ENCODE results near the gene CYB561D1.
A peak's percentile ranks its signal among the peaks of the same experiment; 100 is the strongest.

The CYB561D1 gene

GRCh38 chr1:109481646-109482045 is 12.2 kb upstream of the CYB561D1 start:
- H3K4me1 ChIP-seq (ENCODE audit: control insufficient read depth, insufficient read depth, low read length), result peaks cover 16% of the 10 kb centered on the region
- H3K27ac ChIP-seq (ENCODE audit: low read length), result no peak overlapping the region
- H3K27me3 ChIP-seq (ENCODE audit: control insufficient read depth in 1 of 2, insufficient read depth in 2 of 2, low read length in 2 of 2), result no peaks in the 10 kb centered on the region
- no peak overlapping the region for H3K9ac ChIP-seq (ENCODE audit: low read length in 2 of 2)
- peaks cover 10 to 13% of the 10 kb centered on the region in 2 donors for H3K36me3 ChIP-seq (ENCODE audit: control insufficient read depth in 2 of 2, insufficient read depth in 2 of 2, low read length in 2 of 2)
- no peaks in the 10 kb centered on the region for H3K9me3 ChIP-seq (ENCODE audit: control insufficient read depth in 2 of 2, low read length in 2 of 2)
- H3K4me3 ChIP-seq (ENCODE audit: low read length in 2 of 2), result no peak overlapping the region

GRCh38 chr1:109482242-109482641 is 11.7 kb upstream of the CYB561D1 start:
- H3K4me3 ChIP-seq (ENCODE audit: low read length in 2 of 2), result no peak overlapping the region
- no peaks in the 10 kb centered on the region for H3K9me3 ChIP-seq (ENCODE audit: control insufficient read depth in 2 of 2, low read length in 2 of 2)
- H3K9ac ChIP-seq (ENCODE audit: low read length in 2 of 2), result no peak overlapping the region
- peaks cover 4 to 11% of the 10 kb centered on the region in 2 donors for H3K36me3 ChIP-seq (ENCODE audit: control insufficient read depth in 2 of 2, insufficient read depth in 2 of 2, low read length in 2 of 2)
- H3K27me3 ChIP-seq (ENCODE audit: control insufficient read depth in 1 of 2, insufficient read depth in 2 of 2, low read length in 2 of 2), result no peaks in the 10 kb centered on the region
- no peak overlapping the region for H3K27ac ChIP-seq (ENCODE audit: low read length)
- peaks cover 16% of the 10 kb centered on the region for H3K4me1 ChIP-seq (ENCODE audit: control insufficient read depth, insufficient read depth, low read length)

- Histone ChIP-seq H3K27ac (ENCODE audit: low read length) (peak overlapping the region; percentile 58), H3K4me1 (ENCODE audit: control insufficient read depth, insufficient read depth, low read length) (peaks cover 16% of the 10 kb centered on the region), H3K36me3 (ENCODE audit: control insufficient read depth in 2 of 2, insufficient read depth in 2 of 2, low read length in 2 of 2) (peaks cover 3 to 9% of the 10 kb centered on the region in 2 donors), H3K27me3 (ENCODE audit: control insufficient read depth in 1 of 2, insufficient read depth in 2 of 2, low read length in 2 of 2) (no peaks in the 10 kb centered on the region), H3K4me3 (ENCODE audit: low read length in 2 of 2) (peak overlapping the region; percentile 66 to 82), H3K9ac (ENCODE audit: low read length in 2 of 2) (peak overlapping the region; percentile 48 to 60), H3K9me3 (ENCODE audit: control insufficient read depth in 2 of 2, low read length in 2 of 2) (no peaks in the 10 kb centered on the region)
Measured at GRCh38 chr1:109482791-109483671, 10.9 kb upstream of the CYB561D1 start.

GRCh38 chr1:109483672-109484518 is 10.0 kb upstream of the CYB561D1 start, which contains the start of gene ATXN7L2:
ATXN7L2 (plus strand) TSS chr1:109483905; CDS start chr1:109483954, 49 bp downstream.
- Histone ChIP-seq H3K27ac (ENCODE audit: low read length) (peak within 1 kb of the TSS; percentile 81), H3K36me3 (ENCODE audit: control insufficient read depth in 2 of 2, insufficient read depth in 2 of 2, low read length in 2 of 2) (peaks cover 3 to 7% of the 10 kb centered on the region in 2 donors)

GRCh38 chr1:109484519-109484975 is 9.3 kb upstream of the CYB561D1 start:
- Histone ChIP-seq H3K27me3 (ENCODE audit: control insufficient read depth in 1 of 2, insufficient read depth in 2 of 2, low read length in 2 of 2) (no peaks in the 10 kb centered on the region), H3K27ac (ENCODE audit: low read length) (no peak overlapping the region), H3K4me3 (ENCODE audit: low read length in 2 of 2) (peak overlapping the region; percentile 88 to 96), H3K9me3 (ENCODE audit: control insufficient read depth in 2 of 2, low read length in 2 of 2) (no peaks in the 10 kb centered on the region), H3K9ac (ENCODE audit: low read length in 2 of 2) (peak overlapping the region; percentile 78 to 81), H3K4me1 (ENCODE audit: control insufficient read depth, insufficient read depth, low read length) (peaks cover 16% of the 10 kb centered on the region), H3K36me3 (ENCODE audit: control insufficient read depth in 2 of 2, insufficient read depth in 2 of 2, low read length in 2 of 2) (peaks cover 0 to 9% of the 10 kb centered on the region in 2 donors)

More at GRCh38 chr1:109483672-109484518, 10.0 kb upstream of the CYB561D1 start, which contains the start of gene ATXN7L2:
- peak within 1 kb of the TSS; percentile 78 to 81 for H3K9ac ChIP-seq (ENCODE audit: low read length in 2 of 2)
- H3K4me3 ChIP-seq (ENCODE audit: low read length in 2 of 2), result peak within 1 kb of the TSS; percentile 88 to 96
- H3K9me3 ChIP-seq (ENCODE audit: control insufficient read depth in 2 of 2, low read length in 2 of 2), result no peaks in the 10 kb centered on the region
- peaks cover 16% of the 10 kb centered on the region for H3K4me1 ChIP-seq (ENCODE audit: control insufficient read depth, insufficient read depth, low read length)
- H3K27me3 ChIP-seq (ENCODE audit: control insufficient read depth in 1 of 2, insufficient read depth in 2 of 2, low read length in 2 of 2), result no peaks in the 10 kb centered on the region

- Histone ChIP-seq H3K9me3 (ENCODE audit: control insufficient read depth in 2 of 2, low read length in 2 of 2) (no peaks in the 10 kb centered on the region), H3K4me1 (ENCODE audit: control insufficient read depth, insufficient read depth, low read length) (peaks cover 16% of the 10 kb centered on the region), H3K36me3 (ENCODE audit: control insufficient read depth in 2 of 2, insufficient read depth in 2 of 2, low read length in 2 of 2) (peaks cover 0 to 8% of the 10 kb centered on the region in 2 donors), H3K4me3 (ENCODE audit: low read length in 2 of 2) (peak overlapping the region in 1 of 2 donors; percentile 88), H3K27ac (ENCODE audit: low read length) (no peak overlapping the region), H3K27me3 (ENCODE audit: control insufficient read depth in 1 of 2, insufficient read depth in 2 of 2, low read length in 2 of 2) (no peaks in the 10 kb centered on the region), H3K9ac (ENCODE audit: low read length in 2 of 2) (no peak overlapping the region)
Measured at GRCh38 chr1:109485001-109485400, 8.9 kb upstream of the CYB561D1 start.

- H3K9me3 ChIP-seq (ENCODE audit: control insufficient read depth in 2 of 2, low read length in 2 of 2), result no peaks in the 10 kb centered on the region
- peaks cover 0 to 3% of the 10 kb centered on the region in 2 donors for H3K36me3 ChIP-seq (ENCODE audit: control insufficient read depth in 2 of 2, insufficient read depth in 2 of 2, low read length in 2 of 2)
- H3K9ac ChIP-seq (ENCODE audit: low read length in 2 of 2), result no peak overlapping the region
- peaks cover 22% of the 10 kb centered on the region for H3K4me1 ChIP-seq (ENCODE audit: control insufficient read depth, insufficient read depth, low read length)
- H3K27me3 ChIP-seq (ENCODE audit: control insufficient read depth in 1 of 2, insufficient read depth in 2 of 2, low read length in 2 of 2), result no peaks in the 10 kb centered on the region
- H3K27ac ChIP-seq (ENCODE audit: low read length), result no peak overlapping the region
- H3K4me3 ChIP-seq (ENCODE audit: low read length in 2 of 2), result no peak overlapping the region
Measured at GRCh38 chr1:109487261-109487660, 6.6 kb upstream of the CYB561D1 start.

- Histone ChIP-seq H3K27me3 (ENCODE audit: control insufficient read depth in 1 of 2, insufficient read depth in 2 of 2, low read length in 2 of 2) (no peaks in the 10 kb centered on the region), H3K4me1 (ENCODE audit: control insufficient read depth, insufficient read depth, low read length) (peaks cover 20% of the 10 kb centered on the region), H3K9ac (ENCODE audit: low read length in 2 of 2) (no peak overlapping the region), H3K36me3 (ENCODE audit: control insufficient read depth in 2 of 2, insufficient read depth in 2 of 2, low read length in 2 of 2) (peaks cover 0 to 3% of the 10 kb centered on the region in 2 donors), H3K9me3 (ENCODE audit: control insufficient read depth in 2 of 2, low read length in 2 of 2) (no peaks in the 10 kb centered on the region), H3K4me3 (ENCODE audit: low read length in 2 of 2) (no peak overlapping the region), H3K27ac (ENCODE audit: low read length) (no peak overlapping the region)
Measured at GRCh38 chr1:109488201-109488600, 5.7 kb upstream of the CYB561D1 start.

GRCh38 chr1:109488696-109489095 is 5.2 kb upstream of the CYB561D1 start:
- no peak overlapping the region for H3K9ac ChIP-seq (ENCODE audit: low read length in 2 of 2)
- no peak overlapping the region for H3K27ac ChIP-seq (ENCODE audit: low read length)
- H3K27me3 ChIP-seq (ENCODE audit: control insufficient read depth in 1 of 2, insufficient read depth in 2 of 2, low read length in 2 of 2), result no peaks in the 10 kb centered on the region
- no peak overlapping the region for H3K4me3 ChIP-seq (ENCODE audit: low read length in 2 of 2)
- peaks cover 23% of the 10 kb centered on the region for H3K4me1 ChIP-seq (ENCODE audit: control insufficient read depth, insufficient read depth, low read length)
- no peaks in the 10 kb centered on the region for H3K9me3 ChIP-seq (ENCODE audit: control insufficient read depth in 2 of 2, low read length in 2 of 2)
- peaks cover 0 to 3% of the 10 kb centered on the region in 2 donors for H3K36me3 ChIP-seq (ENCODE audit: control insufficient read depth in 2 of 2, insufficient read depth in 2 of 2, low read length in 2 of 2)
